T-helper 1 cell (primary cell): ENCODE data around the gene C11orf68.
"Not testable (repeated sequence)": the region's sequence is repeated elsewhere in the genome, so short reads cannot be mapped to it uniquely, and the experiment has no call there.

Experiments used
- DNase-seq, 5 donors: peaks; one replicate each; pipeline ENCODE4 v3.0.0-alpha.2; 2012 to 2020

The C11orf68 gene

DNA sequence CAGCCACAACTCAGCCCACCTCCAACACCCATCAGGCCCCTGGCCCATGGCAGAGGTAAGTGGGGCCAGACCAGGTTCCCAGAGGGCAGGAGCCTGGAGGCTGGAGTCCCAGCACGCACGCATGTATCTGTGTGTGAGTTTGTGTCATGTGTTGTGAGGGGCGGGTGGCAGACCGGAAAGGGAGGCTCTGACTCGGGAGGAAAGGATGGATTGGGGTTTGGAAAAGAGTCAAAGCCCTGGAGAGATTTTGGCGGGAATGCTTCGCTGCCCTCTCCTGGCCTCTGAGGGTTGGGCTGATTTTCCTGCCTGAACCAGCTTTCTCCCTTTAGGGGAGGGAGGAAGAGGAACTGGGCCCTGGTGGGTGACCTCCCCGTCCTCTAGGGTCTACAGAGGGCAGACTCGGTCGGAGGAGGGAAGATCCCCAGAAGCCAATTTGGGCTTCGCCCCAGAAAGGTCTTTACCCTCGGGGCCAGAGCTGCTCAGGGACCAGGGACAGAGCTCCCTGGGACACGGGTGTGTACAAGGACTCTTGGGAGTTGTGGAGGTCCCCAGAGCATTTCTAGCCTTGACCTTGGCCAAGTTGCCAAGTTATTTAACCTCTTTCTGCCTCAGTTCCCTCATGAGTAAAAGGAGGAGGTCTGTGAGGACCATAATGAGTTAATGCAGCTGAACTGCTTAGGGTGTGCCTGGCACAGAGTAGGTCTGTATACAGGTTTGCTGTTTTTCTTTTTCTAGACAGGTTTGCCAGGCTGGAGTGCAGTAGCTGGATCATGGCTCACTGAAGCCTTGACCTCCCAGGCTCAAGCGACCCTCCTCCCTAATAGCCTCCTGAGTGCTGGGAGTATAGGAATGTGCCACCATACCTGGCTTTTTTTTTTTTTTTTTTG lies 6.9 kb downstream of the C11orf68 start:
- no peak for DNase-seq

DNA sequence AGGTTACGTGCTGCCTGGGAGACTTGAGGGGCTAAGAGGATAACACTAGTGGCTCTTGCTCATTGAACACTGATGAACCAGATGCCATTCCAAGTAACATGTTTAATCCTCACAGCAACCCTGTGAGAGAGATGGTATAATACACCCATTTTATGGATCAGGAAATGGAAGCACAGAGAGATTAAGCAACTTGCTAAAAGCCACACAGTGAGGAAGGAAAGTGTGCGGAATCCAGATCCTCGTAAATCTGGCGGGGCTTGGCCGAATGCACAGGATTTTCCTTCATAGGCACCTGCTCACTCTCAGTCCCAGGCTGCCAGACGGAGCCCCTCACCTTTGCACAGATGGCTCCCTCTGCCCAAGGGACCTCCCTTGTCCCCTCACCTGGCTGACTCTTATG lies 11.0 kb downstream of the C11orf68 start:
- no peak for DNase-seq

DNA sequence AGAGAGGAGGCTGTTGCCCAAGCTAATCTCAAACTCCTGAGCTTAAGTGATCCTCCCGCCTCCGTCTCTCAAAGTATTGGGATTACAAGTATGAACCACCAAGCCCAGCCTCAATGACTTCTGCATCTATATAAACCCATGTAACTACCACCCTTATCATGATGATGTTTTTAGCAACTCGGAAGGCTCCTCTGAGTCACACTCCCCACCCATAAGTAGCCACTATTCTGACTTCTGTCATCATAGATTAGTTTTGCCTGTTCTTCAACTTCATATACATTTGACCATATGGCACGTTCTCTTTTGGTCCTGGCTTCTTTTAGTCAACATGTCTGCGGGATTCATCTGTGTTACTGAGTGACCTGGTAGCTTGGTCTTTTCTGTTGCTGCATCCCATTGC lies 12.3 kb downstream of the C11orf68 start:
- DNase-seq: no peak

DNA sequence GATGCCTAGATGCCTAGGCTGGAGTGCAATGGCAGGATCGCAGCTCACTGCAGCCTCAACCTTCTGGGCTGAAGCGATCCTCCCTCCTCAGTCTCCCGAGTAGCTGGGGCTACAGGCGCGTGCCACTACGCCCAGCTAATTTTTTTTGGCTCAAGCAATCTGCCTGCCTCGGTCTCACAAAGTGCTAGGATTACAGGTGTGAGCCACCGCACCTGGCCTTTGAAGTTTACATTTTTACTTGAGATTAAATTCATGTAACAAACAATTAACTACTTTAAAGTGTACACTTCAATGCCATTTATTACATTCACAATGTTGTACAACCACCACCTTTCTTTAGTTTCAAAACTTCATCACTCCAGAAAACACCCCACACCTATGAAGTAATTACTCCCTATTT lies 15.1 kb downstream of the C11orf68 start:
- no peak for DNase-seq

DNA sequence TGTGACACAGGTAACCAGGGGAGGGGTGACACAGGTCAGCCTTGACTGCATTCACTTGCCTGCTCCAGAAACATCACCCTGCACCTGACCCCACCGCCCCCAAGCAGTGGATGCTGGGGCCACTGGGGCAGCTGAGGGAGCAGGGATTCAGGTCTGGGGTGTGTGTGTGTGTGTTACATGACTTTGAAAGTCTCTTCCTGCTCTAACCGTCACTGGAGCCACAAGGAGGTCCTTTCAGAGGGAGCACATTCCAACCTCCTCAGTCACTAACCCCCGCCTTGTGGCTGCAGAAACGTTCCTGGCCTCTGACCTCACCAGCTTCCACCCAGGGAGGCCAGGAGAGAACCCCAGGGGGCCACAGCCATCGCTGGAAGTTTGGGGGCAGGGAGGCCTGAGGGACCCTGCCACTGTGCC lies 15.8 kb downstream of the C11orf68 start:
- no peak for DNase-seq

DNA sequence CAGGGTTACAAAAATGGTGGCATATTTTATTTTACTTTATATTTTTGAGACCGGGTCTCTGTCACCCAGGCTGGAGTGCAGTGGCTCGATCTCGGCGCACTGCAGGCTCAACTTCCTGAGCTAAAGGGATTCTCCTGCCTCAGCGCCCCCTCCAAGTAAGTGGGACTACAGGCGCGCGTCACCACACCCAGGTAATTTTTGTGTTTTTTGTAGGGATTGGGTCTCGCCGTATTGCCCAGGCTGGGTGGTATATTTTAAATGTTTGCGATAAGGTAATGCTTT lies 18.0 kb downstream of the C11orf68 start:
- no peak for DNase-seq

DNA sequence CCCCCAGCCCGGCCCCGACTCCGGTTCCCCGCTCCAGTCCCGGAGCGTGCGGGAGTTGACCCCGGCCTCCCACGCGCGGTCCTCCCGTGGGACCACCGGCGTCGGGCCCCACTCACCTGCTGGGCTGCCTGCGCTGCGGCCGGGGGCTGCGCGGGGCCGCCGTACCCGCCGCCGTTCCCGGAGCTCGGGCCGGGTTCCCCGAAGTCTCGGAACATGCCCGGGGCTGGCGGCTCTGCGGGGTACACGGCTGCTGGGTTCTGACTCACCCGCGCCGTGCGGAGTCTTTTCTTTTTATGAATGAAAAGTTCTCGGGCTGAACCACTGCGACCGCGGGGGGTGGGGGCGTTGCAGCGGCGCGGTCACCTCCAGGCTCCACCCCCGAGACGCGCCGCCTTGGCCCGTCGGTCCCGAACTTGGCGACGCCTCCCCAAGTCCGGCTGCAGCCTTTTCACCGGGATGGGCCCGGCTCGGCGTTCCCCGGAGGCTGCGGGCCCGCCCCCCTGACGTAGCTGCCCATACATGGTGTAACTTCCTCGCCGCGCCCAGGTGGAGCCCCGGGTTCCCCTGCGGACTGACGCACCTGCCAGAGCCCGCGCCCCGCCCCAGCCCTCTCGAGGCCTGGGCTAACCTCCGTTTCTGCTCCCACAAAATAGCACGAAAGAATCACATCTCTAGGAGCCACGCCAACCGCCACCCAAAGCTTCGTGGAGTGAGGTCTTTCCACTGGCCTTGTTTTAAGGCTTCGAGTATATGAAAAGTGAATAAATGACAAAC lies 18.6 kb downstream of the C11orf68 start, which contains the start of gene FOSL1:
TSS of gene FOSL1 (minus strand) at position 264 of the 774 bp plus-strand sequence. CDS start at position 215, 49 bp downstream.
- DNase-seq: peak; percentile 93 to 96 (median 96)

GRCh38 chr11:65899356-65900124 lies 19.3 kb downstream of the C11orf68 start:
- peak in 2 of 5 donors; percentile 51 to 69 for DNase-seq

- no peak for DNase-seq
These were observed 20.1 kb downstream of the C11orf68 start for GRCh38 chr11:65898656-65899355.

DNA sequence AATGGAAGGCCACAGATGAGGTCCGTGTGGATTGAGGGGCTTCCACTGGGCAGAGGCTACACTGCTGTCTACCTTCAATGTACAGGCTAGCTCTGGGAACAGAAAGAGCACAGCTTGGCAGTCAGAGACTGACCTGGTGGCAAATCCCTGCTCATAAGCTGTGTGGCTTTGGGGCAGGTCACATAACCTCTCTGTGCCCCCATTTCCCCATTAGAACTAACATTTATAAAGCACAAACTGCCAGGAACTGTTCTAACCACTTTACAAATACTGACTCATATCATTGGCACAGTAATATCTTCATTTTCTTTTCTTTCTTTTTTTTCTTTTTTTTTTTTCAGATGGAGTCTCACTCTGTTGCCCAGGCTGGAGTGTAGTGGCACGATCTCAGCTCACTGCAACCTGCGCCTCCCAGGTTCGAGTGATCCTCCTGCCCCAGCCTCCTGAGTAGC lies 21.8 kb downstream of the C11orf68 start:
- no peak for DNase-seq

DNA sequence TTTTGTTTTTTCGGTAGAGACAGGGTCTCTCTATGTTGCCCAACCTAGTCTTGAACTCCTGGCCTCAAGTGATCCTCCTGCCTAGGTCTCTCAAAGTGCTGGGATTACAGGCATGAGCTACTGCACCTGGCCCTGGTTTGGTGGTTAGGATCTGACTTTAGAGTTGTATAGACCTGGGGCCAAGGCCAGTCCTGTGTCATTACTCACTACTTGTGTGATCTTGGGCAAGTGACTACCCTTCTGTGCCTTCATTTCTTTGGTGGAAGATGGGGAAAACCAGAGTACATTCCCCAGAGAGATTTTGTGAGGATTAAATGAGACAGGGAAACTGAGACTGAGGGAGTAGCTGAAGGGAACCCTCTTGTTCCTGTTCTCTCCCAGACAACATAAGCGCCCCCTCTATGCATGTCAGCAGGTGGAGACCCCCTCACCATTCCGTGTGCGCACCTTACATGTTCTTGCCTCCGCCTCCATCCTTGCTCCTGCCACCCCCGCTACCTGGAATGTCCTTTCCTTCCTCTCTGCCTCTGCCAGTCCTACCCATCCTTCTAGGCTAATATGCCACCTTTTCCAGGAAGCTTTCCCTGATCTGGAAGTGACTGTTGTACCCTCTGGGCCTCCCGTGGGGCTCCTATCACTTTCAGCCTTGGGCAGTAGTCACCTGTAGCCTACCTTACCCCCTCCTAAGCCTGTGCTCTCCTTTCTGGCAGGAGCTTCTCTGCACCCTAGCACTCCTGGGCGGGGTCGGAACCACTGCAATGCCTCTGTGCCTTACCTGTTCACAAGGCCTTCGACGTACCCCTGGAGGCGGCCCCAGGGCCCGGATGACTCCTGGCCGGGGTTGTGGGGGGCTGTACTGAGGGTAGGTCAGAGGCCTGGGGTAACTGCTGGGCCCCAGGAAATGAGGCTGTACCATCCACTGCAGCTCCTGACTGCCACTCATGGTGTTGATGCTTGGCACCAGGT lies 22.5 kb downstream of the C11orf68 start:
- DNase-seq: no peak

- DNase-seq: no peak
These were observed 23.3 kb downstream of the C11orf68 start for GRCh38 chr11:65895482-65895981.

GRCh38 chr11:65894034-65894591 lies 24.7 kb downstream of the C11orf68 start:
- peak in 2 of 5 donors; percentile 34 to 62 for DNase-seq

- DNase-seq: no peak
These were observed 26.1 kb downstream of the C11orf68 start for GRCh38 chr11:65892661-65893317.

DNA sequence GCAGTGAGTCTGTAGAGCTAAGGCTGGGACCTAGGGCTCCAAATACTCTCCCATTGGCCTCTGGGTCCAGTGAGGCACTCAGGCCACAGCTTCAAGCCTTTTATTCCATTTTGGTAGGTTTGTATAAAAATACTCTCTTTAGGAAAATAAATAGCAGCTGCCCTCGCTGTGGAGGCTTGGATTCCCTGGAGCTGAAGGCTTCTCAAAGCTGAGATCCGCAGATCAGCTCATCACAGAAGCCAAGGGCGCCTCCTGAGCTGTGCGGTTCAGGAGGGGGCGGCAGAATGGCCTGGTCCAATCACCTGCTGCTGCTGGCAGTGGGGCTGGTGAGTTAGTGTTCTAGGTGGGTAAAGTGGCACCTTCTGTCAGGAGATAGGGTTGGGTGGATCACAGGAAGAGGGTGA lies 26.7 kb downstream of the C11orf68 start:
- DNase-seq: not testable (repeated sequence)

DNA sequence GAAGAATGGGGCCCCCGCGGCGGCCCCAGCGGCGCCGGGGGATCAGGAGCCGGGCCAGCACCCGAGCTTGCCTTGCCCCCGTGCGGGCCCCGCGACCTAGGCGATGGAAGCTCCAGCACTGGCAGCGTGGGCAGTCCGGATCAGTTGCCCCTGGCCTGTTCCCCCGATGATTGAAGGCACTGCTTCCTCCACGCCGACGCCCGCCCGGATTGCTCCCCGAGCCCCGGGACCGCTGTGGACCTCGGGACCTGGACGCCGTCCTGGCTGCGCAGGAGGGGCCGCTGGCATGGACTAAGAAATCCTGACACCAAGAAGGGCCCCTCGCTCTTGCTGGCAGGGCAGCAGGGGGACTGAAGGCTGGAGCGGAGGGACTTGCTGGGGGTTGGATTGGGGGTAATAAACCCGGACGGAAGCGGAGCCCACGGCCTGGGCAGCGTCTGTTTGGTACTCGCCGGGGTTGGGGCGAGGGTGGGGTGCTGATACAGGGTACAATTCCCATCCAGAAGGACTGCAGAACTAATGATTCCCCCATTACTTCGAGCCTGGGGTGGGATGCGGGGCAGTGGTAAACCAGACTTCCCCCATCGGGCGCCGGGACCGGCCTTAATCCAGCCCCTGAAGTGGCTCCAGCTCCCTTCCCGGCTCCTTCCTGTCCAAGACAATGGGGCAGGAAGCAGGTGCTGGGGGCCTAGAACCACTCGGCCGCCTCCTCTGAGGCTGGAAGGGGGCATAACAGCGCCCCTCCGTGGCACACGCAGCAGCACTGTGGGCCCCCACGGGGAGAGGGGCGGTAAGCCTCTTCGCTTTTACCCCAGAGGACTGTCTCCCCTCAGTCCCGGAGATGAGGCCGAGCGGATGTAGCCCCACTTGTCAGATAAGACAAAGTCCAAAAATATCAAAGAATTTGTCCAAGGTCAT lies 27.4 kb downstream of the C11orf68 start:
- DNase-seq: no peak

DNA sequence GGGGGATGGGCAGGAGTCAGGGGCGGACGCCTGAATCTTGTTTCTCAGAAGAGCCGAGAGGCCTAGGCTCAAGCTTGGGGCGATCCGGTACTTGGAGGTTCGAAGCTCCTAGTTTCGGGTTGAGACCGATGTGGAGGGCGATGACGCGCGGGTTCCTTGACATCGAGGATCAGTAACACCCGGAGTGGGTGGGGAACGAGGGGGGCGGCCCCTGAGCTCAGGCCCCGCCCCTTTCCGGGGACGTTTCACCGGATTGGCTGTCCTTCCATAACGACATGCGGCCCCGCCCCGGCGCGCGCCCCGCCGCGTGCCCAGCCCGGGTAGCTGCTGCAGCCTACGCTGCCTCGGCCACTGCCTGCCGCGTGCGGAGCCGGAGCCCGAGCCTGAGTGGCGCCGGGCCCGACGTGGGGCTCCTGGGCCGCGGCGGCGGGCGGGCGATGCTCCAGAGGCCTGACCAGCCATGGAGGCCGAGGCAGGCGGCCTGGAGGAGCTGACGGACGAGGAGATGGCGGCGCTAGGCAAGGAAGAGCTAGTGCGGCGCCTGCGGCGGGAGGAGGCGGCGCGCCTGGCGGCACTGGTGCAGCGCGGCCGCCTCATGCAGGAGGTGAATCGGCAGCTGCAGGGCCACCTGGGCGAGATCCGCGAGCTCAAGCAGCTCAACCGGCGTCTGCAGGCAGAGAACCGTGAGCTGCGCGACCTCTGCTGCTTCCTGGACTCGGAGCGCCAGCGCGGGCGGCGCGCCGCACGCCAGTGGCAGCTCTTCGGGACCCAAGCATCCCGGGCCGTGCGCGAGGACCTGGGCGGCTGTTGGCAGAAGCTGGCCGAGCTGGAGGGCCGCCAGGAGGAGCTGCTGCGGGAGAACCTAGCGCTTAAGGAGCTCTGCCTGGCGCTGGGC lies 28.3 kb downstream of the C11orf68 start, which contains the start of gene CCDC85B:
TSS of gene CCDC85B (plus strand) at position 350 of the 895 bp plus-strand sequence. CDS start at position 461, 111 bp downstream.
- DNase-seq: peak; percentile 96 to 99 (median 98)
